Measurements from ENCODE around the gene PSPN.

DNA sequence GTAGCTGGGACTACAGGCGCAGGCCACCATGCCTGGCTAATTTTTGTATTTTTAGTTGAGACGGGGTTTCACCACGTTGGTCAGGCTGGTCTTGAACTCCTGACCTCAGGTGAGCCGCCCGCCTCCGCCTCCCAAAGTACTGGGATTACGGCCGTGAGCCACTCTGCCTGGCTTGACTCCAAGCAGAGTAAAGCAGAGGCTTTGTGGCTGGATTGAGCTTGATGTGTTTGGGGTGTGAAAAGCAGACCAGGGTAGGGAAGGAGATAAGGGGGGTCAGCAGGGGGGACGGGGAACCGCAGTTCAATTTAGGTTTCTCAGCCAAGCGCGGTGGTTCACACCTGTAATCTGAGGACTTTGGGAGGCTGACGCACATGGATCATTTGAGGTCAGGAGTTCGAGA is 18.6 kb downstream of the PSPN start:
- no peak for TF ChIP-seq POLR2AphosphoS5 (IDR thresholded peaks at IDR 0.05)
- TF ChIP-seq, protein P1, sequence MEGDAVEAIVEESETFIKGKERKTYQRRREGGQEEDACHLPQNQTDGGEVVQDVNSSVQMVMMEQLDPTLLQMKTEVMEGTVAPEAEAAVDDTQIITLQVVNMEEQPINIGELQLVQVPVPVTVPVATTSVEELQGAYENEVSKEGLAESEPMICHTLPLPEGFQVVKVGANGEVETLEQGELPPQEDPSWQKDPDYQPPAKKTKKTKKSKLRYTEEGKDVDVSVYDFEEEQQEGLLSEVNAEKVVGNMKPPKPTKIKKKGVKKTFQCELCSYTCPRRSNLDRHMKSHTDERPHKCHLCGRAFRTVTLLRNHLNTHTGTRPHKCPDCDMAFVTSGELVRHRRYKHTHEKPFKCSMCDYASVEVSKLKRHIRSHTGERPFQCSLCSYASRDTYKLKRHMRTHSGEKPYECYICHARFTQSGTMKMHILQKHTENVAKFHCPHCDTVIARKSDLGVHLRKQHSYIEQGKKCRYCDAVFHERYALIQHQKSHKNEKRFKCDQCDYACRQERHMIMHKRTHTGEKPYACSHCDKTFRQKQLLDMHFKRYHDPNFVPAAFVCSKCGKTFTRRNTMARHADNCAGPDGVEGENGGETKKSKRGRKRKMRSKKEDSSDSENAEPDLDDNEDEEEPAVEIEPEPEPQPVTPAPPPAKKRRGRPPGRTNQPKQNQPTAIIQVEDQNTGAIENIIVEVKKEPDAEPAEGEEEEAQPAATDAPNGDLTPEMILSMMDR (IDR thresholded peaks at IDR 0.05), result no peak

Measured in esophagus muscularis mucosa (tissue), 3 donors.